Upper lobe of right lung (tissue), 1 donor: ENCODE results near the gene MTR. TPM values are rescaled to one million over a fixed set of nuclear protein-coding genes. Genes with fewer than 3 reads are reported as not detected.
"Not testable (repeated sequence)": the region's sequence is repeated elsewhere in the genome, so short reads cannot be mapped to it uniquely, and the experiment has no call there.

Experiments
- ATAC-seq: fragments of 200-7000 bp; cut with Tn5 transposase; one replicate; pipeline ENCODE4 v1.9.1; 2020; ENCODE audit warnings: mild to moderate bottlenecking, moderate library complexity
- DNase-seq: peaks from one replicate; pipeline ENCODE4 v3.0.0-alpha.2; 2020
- H3K27ac ChIP-seq: fragments of 200-600 bp; one replicate; pipeline ENCODE4 v1.8.0; 2022
- H3K27me3 ChIP-seq: fragments of 200-600 bp; one replicate; pipeline ENCODE4 v1.8.0; 2022; ENCODE audit warnings: mild to moderate bottlenecking
- H3K36me3 ChIP-seq: fragments of 200-600 bp; one replicate; pipeline ENCODE4 v1.8.0; 2022
- H3K4me1 ChIP-seq: fragments of 200-600 bp; one replicate; pipeline ENCODE4 v1.8.0; 2022
- H3K4me3 ChIP-seq: fragments of 200-600 bp; one replicate; pipeline ENCODE4 v1.8.0; 2022; ENCODE audit warnings: mild to moderate bottlenecking
- H3K9me3 ChIP-seq: fragments of 200-600 bp; one replicate; pipeline ENCODE4 v1.8.0; 2022
- intact Hi-C: fragments of 100-400 bp; cut with DNase I; formaldehyde crosslinking; loops from one replicate; pipeline ENCODE4 v1.11.0; 2022
- total RNA-seq: library from RNA; stranded (reverse); fragmentation: NEBNext Ultra II Directional; extraction: Animal tissue kit (Norgen Biotek cat#: 25700); gene quantifications from one replicate; pipeline ENCODE4 v1.2.1, GENCODE V29; 2021
- TF ChIP-seq, protein P1 (sequence below): fragments of 200-600 bp; IDR thresholded peaks from one replicate; pipeline ENCODE4 v1.8.0; 2022; ENCODE audit warnings: antibody characterized with exemption
- donor health status: DM: no; HTN: yes; CAD: no; lungs with severe emphysema.

MTR gene
- total RNA-seq, 1 donor from 2014 or later = 37.9 TPM

DNA sequence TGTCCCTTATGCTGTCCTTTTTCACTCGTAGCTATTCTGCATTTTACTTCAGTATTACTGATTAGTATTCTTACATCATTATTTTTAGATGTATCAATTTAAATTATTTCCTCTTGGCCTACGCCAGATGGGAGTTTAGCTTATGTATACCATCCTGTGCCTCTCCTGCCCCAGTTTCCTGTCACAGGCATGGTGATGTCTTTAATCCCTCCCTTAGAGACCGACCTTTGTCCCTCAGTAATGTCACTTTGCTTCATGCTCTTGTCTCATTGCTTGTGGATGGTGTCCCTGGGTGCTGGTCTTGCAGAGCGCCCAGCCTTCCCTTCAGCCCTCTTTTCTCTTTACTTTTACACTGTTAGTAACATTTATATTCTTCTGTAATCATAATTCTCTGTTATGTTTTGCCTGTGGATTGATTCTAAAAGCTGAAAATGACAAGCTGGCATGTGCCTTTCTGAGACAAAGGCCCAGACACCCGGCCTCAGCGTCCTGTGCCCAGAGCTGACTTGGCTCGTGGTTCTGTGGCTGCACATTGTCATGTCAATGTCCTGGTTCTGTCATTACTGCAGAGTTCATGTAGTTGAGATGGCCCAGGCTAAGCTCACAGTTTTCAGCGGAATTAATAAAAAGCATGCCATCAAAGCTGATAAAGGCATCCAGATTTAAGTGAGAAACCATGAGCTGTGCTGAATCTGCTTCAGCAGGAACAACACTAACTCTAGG lies 100.7 kb downstream of the MTR start:
- Histone ChIP-seq H3K27me3 (no peaks in the 10 kb centered on the region), H3K9me3 (no peaks in the 10 kb centered on the region), H3K27ac (no peak overlapping the region), H3K4me3 (no peak overlapping the region), H3K4me1 (no peaks in the 10 kb centered on the region), H3K36me3 (peaks cover 88% of the 10 kb centered on the region)
- DNase-seq (no peak), ATAC-seq (no peak)
- intact Hi-C loops = no loop called here
- TF ChIP-seq, protein P1, sequence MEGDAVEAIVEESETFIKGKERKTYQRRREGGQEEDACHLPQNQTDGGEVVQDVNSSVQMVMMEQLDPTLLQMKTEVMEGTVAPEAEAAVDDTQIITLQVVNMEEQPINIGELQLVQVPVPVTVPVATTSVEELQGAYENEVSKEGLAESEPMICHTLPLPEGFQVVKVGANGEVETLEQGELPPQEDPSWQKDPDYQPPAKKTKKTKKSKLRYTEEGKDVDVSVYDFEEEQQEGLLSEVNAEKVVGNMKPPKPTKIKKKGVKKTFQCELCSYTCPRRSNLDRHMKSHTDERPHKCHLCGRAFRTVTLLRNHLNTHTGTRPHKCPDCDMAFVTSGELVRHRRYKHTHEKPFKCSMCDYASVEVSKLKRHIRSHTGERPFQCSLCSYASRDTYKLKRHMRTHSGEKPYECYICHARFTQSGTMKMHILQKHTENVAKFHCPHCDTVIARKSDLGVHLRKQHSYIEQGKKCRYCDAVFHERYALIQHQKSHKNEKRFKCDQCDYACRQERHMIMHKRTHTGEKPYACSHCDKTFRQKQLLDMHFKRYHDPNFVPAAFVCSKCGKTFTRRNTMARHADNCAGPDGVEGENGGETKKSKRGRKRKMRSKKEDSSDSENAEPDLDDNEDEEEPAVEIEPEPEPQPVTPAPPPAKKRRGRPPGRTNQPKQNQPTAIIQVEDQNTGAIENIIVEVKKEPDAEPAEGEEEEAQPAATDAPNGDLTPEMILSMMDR = no peak

DNA sequence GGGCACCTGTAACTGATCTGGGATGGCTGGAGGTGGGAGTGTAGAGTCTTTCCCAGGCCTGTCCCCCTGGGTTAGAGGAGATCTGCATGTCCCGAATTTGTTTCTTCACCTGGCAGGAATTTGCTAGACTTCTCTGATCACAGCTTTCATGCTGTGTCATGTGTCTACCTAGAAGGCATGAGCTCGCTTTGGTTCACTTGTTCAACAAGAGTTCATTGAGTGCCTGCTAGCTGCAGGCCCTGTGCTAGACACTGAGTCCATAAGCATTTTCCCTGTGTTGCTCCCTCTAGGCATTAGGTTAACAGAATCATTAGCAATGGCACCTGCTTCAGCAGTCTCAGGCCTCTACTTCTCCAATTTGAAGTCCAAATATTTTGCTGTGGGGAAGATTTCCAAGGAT lies 101.6 kb downstream of the MTR start:
- no peaks in the 10 kb centered on the region for H3K27me3 ChIP-seq
- no peaks in the 10 kb centered on the region for H3K9me3 ChIP-seq
- TF ChIP-seq, protein P1 = no peak
- no peak for ATAC-seq
- H3K4me1 ChIP-seq = no peaks in the 10 kb centered on the region
- intact Hi-C loops = no loop called here
- H3K36me3 ChIP-seq = peaks cover 80% of the 10 kb centered on the region
- no peak overlapping the region for H3K27ac ChIP-seq
- H3K4me3 ChIP-seq = no peak overlapping the region
- DNase-seq = no peak

DNA sequence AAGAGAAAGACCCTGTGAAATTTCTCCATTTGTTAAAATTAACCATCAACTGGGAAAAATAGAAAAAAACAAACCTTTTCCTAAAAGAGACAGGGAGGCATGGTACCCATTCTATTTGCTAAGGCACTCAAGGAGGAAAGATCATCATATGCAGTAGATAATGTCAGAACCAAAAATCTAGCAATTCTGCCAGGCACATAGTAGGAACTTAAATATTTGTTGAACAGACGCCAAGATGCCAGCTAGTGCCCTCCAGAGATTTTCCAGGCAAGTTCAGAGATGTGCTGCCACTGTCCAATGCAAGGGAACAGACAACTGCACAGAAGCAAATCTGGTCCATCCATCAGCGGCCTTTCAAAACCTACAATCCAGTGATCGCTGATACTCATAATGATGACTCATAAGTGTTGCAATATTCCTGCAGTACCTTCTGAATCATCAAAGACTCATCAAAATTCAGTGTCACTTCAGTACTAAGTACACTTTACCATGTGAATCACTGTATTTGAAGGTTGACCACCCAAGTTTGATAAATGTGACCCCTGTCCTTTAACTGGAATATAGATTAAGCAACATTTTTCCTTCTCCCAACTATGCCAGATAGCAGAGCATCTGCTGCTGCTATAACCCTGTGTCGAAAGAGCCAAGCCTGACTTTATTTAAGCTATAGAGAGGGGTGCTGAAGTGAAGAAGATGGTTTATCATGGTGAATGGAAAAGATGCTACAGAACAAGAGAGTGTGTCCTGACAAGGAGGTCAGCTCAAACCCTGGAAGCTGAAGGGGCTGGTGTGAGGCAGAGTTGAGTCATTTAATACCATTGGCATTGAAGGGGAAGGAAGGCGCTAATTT lies 110.0 kb downstream of the MTR start:
- no peak for DNase-seq
- no peak for ATAC-seq
- intact Hi-C loops = no loop called here
- no peaks in the 10 kb centered on the region for H3K27me3 ChIP-seq
- H3K4me1 ChIP-seq = no peaks in the 10 kb centered on the region
- no peak overlapping the region for H3K27ac ChIP-seq
- H3K9me3 ChIP-seq = no peaks in the 10 kb centered on the region
- TF ChIP-seq, protein P1 = no peak
- H3K4me3 ChIP-seq = no peak overlapping the region
- H3K36me3 ChIP-seq = peaks cover 5% of the 10 kb centered on the region

DNA sequence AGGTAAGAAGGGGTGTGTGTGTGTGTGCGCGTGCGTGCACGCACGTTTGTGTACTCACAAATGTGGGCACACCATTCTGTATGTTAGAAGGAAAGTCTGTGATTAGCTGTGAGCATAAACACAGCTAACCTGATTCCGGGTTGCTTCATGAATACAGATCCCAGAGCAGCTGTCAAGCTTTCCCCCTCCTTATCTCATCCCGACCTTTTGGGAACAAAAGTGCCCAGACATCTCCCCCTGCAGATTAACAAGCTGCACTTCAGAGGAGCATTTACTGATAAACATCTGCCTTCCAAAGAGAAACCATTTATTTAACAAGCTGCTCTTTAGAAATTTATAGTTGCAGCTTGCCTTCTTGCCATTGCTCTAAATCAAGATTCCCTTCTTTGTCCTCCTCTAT lies 112.1 kb downstream of the MTR start:
- ATAC-seq = no peak
- Histone ChIP-seq H3K27me3 (no peaks in the 10 kb centered on the region), H3K4me3 (no peak overlapping the region), H3K27ac (no peak overlapping the region), H3K4me1 (no peaks in the 10 kb centered on the region), H3K36me3 (no peaks in the 10 kb centered on the region), H3K9me3 (no peaks in the 10 kb centered on the region)
- intact Hi-C loops = no loop called here
- TF ChIP-seq, protein P1 = no peak
- DNase-seq = no peak

DNA sequence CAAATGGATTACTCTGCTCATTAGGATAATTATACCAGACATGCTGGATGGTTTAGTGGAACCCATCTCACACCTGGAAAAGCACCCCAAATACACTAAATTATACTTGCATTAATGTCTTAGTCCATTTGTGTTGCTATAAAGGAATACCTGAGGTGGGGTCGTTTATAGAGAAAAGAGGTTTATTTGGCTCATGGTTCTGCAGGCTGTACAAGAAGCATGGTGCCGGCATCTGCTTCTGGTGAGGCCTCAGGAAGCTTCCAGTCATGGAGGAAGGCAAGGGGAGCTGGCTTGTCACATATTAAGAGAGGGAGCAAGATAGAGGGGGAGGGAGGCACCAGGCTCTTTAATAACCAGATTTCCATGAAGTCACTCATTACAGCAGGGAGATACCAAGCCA lies 113.6 kb downstream of the MTR start:
- no peak for DNase-seq
- no peak for ATAC-seq

DNA sequence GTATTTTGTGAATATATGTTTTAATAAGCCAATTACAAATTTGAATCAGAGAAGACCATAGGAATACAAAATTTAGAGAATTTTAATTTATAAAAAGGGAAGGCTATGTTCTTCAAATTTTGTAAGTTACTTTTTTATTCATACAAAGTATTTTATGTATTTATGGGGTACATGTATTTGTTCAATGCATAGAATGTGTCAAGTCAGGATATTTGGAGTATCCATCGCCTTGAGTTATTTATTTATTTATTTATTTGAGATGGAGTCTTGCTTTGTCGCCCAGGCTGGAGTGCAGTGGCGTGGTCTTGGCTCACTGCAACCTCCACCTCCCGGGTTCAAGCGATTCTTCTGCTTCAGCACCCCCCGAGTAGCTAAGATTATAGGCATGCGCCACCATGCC lies 116.0 kb downstream of the MTR start:
- H3K27me3 ChIP-seq, H3K27ac ChIP-seq, DNase-seq, intact Hi-C loops, ATAC-seq, H3K36me3 ChIP-seq, H3K9me3 ChIP-seq, H3K4me1 ChIP-seq, H3K4me3 ChIP-seq: not testable (repeated sequence)

More for the DNA sequence above, 113.6 kb downstream of the MTR start:
- Histone ChIP-seq H3K9me3 (no peaks in the 10 kb centered on the region), H3K27me3 (no peaks in the 10 kb centered on the region), H3K4me1 (no peaks in the 10 kb centered on the region), H3K4me3 (no peak overlapping the region), H3K36me3 (no peaks in the 10 kb centered on the region), H3K27ac (no peak overlapping the region)
- TF ChIP-seq, protein P1 = no peak
- intact Hi-C loops = no loop called here
